ENCODE measurements around the gene SSBP3. TPM values are rescaled to one million over a fixed set of nuclear protein-coding genes. Genes with fewer than 3 reads are reported as not detected.

SSBP3 gene
- total RNA-seq, 4 donors from 2014 or later = 17.1 to 25.4 (median 21.5) TPM

DNA sequence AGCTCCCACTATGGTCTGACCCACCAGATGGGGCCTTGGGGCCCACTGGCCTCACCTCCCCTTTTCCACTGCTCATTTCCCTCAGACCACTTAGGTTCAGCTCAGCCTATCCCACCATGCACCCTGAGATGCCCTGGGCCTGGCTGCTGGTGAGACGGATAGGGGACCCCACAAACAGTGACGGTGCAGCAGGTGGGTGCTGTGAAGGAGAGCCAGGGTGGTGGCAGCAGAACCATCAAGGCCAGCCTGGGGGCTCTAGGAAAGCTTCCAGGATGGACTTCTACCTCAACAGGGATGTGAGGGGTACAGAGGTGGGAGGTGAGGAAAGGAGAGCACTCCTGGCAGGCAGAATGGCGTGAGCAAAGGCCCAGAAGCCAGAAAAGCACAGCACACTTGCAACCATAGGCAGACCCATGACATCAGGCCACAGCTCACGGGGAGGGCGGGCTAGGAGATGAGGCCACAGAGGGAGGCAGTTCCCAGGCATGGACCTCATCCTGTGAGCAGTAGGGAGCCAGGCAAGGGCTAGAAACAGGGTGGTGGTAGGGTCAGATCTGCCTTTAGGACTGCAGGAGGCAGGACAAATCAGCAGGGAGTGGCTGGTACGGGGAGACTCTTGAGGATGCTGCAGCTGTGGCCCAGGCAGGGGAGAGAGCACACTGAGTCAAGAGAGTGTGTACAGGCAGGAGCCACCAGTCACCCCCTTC, 229.4 kb downstream of the SSBP3 start:
- DNase-seq = no peak
- 92% methylated on average over 3 of the region's 6 CpGs; no CpG with 5 or more reads in 1 of the 2 donors for WGBS, 2 donors
- H3K4me1 ChIP-seq = no peaks in the 10 kb centered on the region
- intact Hi-C loops (cut with DNase I) = no loop called here
- H3K36me3 ChIP-seq = peaks cover 0 to 39% (median 0%) of the 10 kb centered on the region in 3 donors
- no peaks in the 10 kb centered on the region for H3K27me3 ChIP-seq
- no peaks in the 10 kb centered on the region for H3K9me3 ChIP-seq
- TF ChIP-seq POLR2A (IDR thresholded peaks at IDR 0.05) = no peak
- TF ChIP-seq, protein P1, sequence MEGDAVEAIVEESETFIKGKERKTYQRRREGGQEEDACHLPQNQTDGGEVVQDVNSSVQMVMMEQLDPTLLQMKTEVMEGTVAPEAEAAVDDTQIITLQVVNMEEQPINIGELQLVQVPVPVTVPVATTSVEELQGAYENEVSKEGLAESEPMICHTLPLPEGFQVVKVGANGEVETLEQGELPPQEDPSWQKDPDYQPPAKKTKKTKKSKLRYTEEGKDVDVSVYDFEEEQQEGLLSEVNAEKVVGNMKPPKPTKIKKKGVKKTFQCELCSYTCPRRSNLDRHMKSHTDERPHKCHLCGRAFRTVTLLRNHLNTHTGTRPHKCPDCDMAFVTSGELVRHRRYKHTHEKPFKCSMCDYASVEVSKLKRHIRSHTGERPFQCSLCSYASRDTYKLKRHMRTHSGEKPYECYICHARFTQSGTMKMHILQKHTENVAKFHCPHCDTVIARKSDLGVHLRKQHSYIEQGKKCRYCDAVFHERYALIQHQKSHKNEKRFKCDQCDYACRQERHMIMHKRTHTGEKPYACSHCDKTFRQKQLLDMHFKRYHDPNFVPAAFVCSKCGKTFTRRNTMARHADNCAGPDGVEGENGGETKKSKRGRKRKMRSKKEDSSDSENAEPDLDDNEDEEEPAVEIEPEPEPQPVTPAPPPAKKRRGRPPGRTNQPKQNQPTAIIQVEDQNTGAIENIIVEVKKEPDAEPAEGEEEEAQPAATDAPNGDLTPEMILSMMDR (IDR thresholded peaks at IDR 0.05) = no peak
- H3K27ac ChIP-seq = no peak overlapping the region
- H3K4me3 ChIP-seq = no peak overlapping the region

Other genes with a start within 250 kb of the SSBP3 start
- gene CYB5RL, start 206.4 kb downstream of the SSBP3 start, total RNA-seq = 1 to 10 TPM; 2.2 to 4.7 (median 3.0) TPM
- gene MRPL37, start 206.2 kb downstream of the SSBP3 start, total RNA-seq = 100 to 1,000 TPM in 1 of 4 donors, 10 to 100 TPM in 3; 63.1 to 101 (median 79.3) TPM
- gene ACOT11, start 141.8 kb upstream of the SSBP3 start, total RNA-seq = 10 to 100 TPM; 10.1 to 33.9 (median 20.3) TPM
- under 1 TPM in 1 of 4 donors, not detected in 3; 0.35 TPM for gene FAM151A, start 217.1 kb upstream of the SSBP3 start, total RNA-seq
- gene MROH7, start 235.4 kb upstream of the SSBP3 start, total RNA-seq = 1 to 10 TPM in 1 of 4 donors, under 1 TPM in 3; 0.13 to 4.4 (median 0.60) TPM